Upper lobe of left lung (tissue), 4 donors: Measurements from ENCODE around the gene AMACR.

ENCODE experiments used
- EP300 ChIP-seq, 4 donors: sonication (generic); formaldehyde crosslinking; IDR thresholded peaks; one replicate each; pipeline ENCODE4 v1.5.1; 2017; ENCODE audit warnings: antibody characterized with exemption in 4 of 4, control low read depth in 2 of 4
- POLR2A ChIP-seq, 4 donors: fragments of 450-650 bp; IDR thresholded peaks; one replicate each; pipeline ENCODE4 v1.5.1; 2016 to 2017; ENCODE audit warnings: antibody characterized with exemption in 4 of 4, mild to moderate bottlenecking in 2 of 4

DNA sequence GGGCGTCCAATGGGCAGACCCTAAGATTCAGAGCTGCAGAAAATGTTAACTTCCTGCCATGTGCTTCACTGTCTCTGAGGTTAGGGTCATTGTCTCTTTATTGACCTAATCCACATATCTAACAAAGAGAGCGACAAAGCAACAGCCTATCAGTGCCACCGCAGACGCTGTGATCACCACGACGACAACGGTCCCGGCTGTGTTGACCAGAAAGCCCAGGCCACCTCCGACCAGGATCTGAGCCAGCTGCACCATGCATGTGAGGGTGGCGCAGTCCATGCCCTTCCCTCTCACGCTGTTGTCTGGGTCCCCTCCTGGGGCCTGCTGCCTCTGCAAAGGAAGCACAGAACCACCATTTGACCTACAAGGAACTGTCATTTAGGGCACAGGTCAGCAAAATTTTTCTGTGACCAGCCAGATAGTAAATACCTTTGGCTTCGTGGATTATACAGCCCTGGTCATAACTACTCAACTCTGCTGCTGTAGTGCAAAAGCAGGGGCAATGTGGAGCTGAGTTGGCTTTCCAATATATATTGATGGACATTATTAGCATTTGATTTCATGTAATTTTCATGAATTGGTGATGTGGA lies 63.2 kb downstream of the AMACR start:
- no peak for TF ChIP-seq EP300 (IDR thresholded peaks at IDR 0.05)
- no peak for TF ChIP-seq POLR2A (IDR thresholded peaks at IDR 0.05)
